KBM-7 (cell line): ENCODE data around the gene MMP12.

Experiments
- DNase-seq: peaks from one replicate; pipeline ENCODE4 v3.0.0-alpha.2; 2015
- in situ Hi-C: fragments of 300-500 bp; cut with MboI; formaldehyde crosslinking; loops from 2 replicates; pipeline ENCODE4 v1.14.3; 2020; ENCODE audit warnings: low sequenced_read_pairs, low pct_unique_long_range_greater_than_20kb, mixed read lengths

MMP12 gene

GRCh38 chr11:102813484-102813883 is 61.3 kb downstream of the MMP12 start:
- DNase-seq, result no peak
- in situ Hi-C loops, result no loop called here
